HepG2 (cell line): ENCODE results near the gene ENTPD2. TPM values are rescaled to one million over a fixed set of nuclear protein-coding genes. Genes with fewer than 3 reads are reported as not detected.

ENCODE experiments used
- ATAC-seq: fragments of 200-7000 bp; cut with Tn5 transposase; 3 replicates; pipeline ENCODE4 v1.9.1; 2020; ENCODE audit warnings: mild to moderate bottlenecking, moderate library complexity
- BruUV-seq: library from RNA; stranded (reverse); fragments of 400-500 nt; replicated peaks from 2 replicates; lab custom pipeline; 2021; lab: Mats Ljungman, UMichigan
- CTCF ChIA-PET: fragments of 300-600 bp; formaldehyde crosslinking; extraction: SDS; loops from one replicate; lab custom pipeline; 2021; ENCODE audit warnings: low total read pairs, inconsistent platforms, low intra/inter-chr PET ratio; lab: Yijun Ruan, JAX
- POLR2A ChIA-PET: fragments of 350-600 bp; sonication (Branson Sonifier 250); formaldehyde crosslinking; loops from one replicate; lab custom pipeline; 2020; ENCODE audit warnings: antibody characterized with exemption, inconsistent platforms; lab: Yijun Ruan, JAX
- DNase-seq: peaks from one replicate; pipeline ENCODE4 v3.0.0-alpha.2; 2015; ENCODE audit warnings: low spot score
- FAIRE-seq: peaks from 3 replicates; lab custom pipeline; 2011; peaks lifted over from hg19 to GRCh38; lab: Jason Lieb, UNC
- H2AFZ ChIP-seq: one replicate; pipeline ENCODE4 v1.6.1; 2011; ENCODE audit warnings: low read length, inconsistent platforms
- H3K27ac ChIP-seq: fragments of 300-600 bp; 3 replicates; pipeline ENCODE4 v1.8.0; 2011; ENCODE audit warnings: mixed run types, mild to moderate bottlenecking, mixed read lengths, low read length, inconsistent platforms; ENCODE audit not compliant: insufficient read depth; ENCODE audit errors: extremely low read length
- H3K27me3 ChIP-seq, 2 experiments: fragments of 200-600 bp in 1 of 2; 2 replicates in 1 of 2; 3 replicates in 1 of 2; pipeline versions ENCODE4 v1.6.0 to v1.8.0; 2011; ENCODE audit warnings: low read length in 2 of 2, mild to moderate bottlenecking in 2 of 2, moderate library complexity in 2 of 2, inconsistent platforms in 1 of 2; ENCODE audit not compliant: insufficient read depth in 2 of 2, control insufficient read depth in 1 of 2
- H3K36me3 ChIP-seq, 2 experiments: fragments of 200-600 bp in 1 of 2; replicated peaks in 1 of 2; 2 replicates in 1 of 2; 3 replicates in 1 of 2; pipeline versions ENCODE4 v1.5.1 to v1.8.0; 2011; ENCODE audit warnings: low read length in 2 of 2, inconsistent platforms in 1 of 2; ENCODE audit not compliant: insufficient read depth in 2 of 2, control insufficient read depth in 1 of 2
- H3K4me1 ChIP-seq: 2 replicates; pipeline ENCODE4 v1.5.1; 2012; ENCODE audit warnings: low read length, inconsistent platforms; ENCODE audit not compliant: insufficient read depth
- H3K4me2 ChIP-seq: 2 replicates; pipeline ENCODE4 v1.6.0; 2011; ENCODE audit warnings: low read depth, low read length, inconsistent platforms
- H3K4me3 ChIP-seq, 3 experiments: fragments of 200-600 bp in 1 of 3; sonication (generic), shearing (Covaris generic) in 1 of 3; replicated peaks in 1 of 3; 2 replicates each; pipeline ENCODE4 v1.5.1; 2011 to 2016; ENCODE audit warnings: low read length in 3 of 3, inconsistent platforms in 2 of 3, low read depth in 2 of 3, mild to moderate bottlenecking in 2 of 3, control low read depth in 1 of 3, mixed read lengths in 1 of 3; ENCODE audit not compliant: insufficient read depth in 1 of 3
- H3K79me2 ChIP-seq: one replicate; pipeline ENCODE4 v1.6.1; 2011; ENCODE audit warnings: low read length, inconsistent platforms; ENCODE audit not compliant: insufficient read depth
- H3K9ac ChIP-seq: 2 replicates; pipeline ENCODE4 v1.6.0; 2011; ENCODE audit warnings: mild to moderate bottlenecking, low read depth, low read length, inconsistent platforms; ENCODE audit not compliant: insufficient read depth
- H3K9me3 ChIP-seq: 2 replicates; pipeline ENCODE4 v1.5.1; 2012; ENCODE audit warnings: mild to moderate bottlenecking, low read length
- H4K20me1 ChIP-seq: 2 replicates; pipeline ENCODE4 v1.6.0; 2011; ENCODE audit warnings: inconsistent platforms, mild to moderate bottlenecking, low read length, moderate library complexity; ENCODE audit not compliant: insufficient read depth
- BRF2 ChIP-seq: sonication (generic); formaldehyde crosslinking; IDR thresholded peaks from 2 replicates; pipeline ENCODE4 v1.8.1; 2022; ENCODE audit warnings: mild to moderate bottlenecking, missing genetic modification reagents
- CENPT ChIP-seq: sonication (generic); formaldehyde crosslinking; IDR thresholded peaks from 2 replicates; pipeline ENCODE4 v1.8.0; 2022; ENCODE audit warnings: low read depth, mild to moderate bottlenecking, moderate library complexity, missing genetic modification reagents
- CTCF ChIP-seq: sonication (generic); formaldehyde crosslinking; IDR thresholded peaks from 2 replicates; pipeline ENCODE4 v1.5.0; 2020; ENCODE audit warnings: mild to moderate bottlenecking, missing genetic modification reagents, moderate library complexity
- HMG20B ChIP-seq: conservative IDR thresholded peaks from 2 replicates; pipeline ENCODE4 v1.6.1; 2016; ENCODE audit warnings: missing genetic modification reagents, missing compliant biosample characterization
- HNRNPUL1 ChIP-seq: fragments of 200-400 bp; formaldehyde crosslinking; IDR thresholded peaks from 2 replicates; pipeline ENCODE4 v1.6.1; 2017; ENCODE audit warnings: low read depth, mild to moderate bottlenecking, low read length, moderate library complexity
- KDM6A ChIP-seq: IDR thresholded peaks from 2 replicates; pipeline ENCODE4 v1.6.1; 2016; ENCODE audit warnings: low read depth
- NCOA5 ChIP-seq: sonication (generic); formaldehyde crosslinking; IDR thresholded peaks from 2 replicates; pipeline ENCODE4 v1.4.0; 2020; ENCODE audit warnings: missing genetic modification reagents
- NFIC ChIP-seq: IDR thresholded peaks from 2 replicates; pipeline ENCODE4 v1.6.1; 2012; ENCODE audit warnings: mild to moderate bottlenecking, low read length, inconsistent platforms
- NRL ChIP-seq: sonication (generic); formaldehyde crosslinking; IDR thresholded peaks from 2 replicates; pipeline ENCODE4 v1.5.0; 2020; ENCODE audit warnings: missing genetic modification reagents, mild to moderate bottlenecking, moderate library complexity, borderline replicate concordance
- PCBP2 ChIP-seq: fragments of 200-400 bp; formaldehyde crosslinking; optimal IDR thresholded peaks from 2 replicates; pipeline ENCODE3; 2018; ENCODE audit warnings: low read length, low read depth; ENCODE audit not compliant: poor library complexity, severe bottlenecking
- SIN3B ChIP-seq: fragments of 150-350 bp; IDR thresholded peaks from 2 replicates; pipeline ENCODE4 v1.6.1; 2014; ENCODE audit warnings: low read length
- ZFP37 ChIP-seq: sonication (generic); formaldehyde crosslinking; IDR thresholded peaks from 2 replicates; pipeline ENCODE4 v1.4.0; 2020; ENCODE audit warnings: missing genetic modification reagents, borderline replicate concordance
- ZGPAT ChIP-seq: IDR thresholded peaks from 2 replicates; pipeline ENCODE4 v1.6.1; 2016; ENCODE audit warnings: mild to moderate bottlenecking
- ZNF136 ChIP-seq: sonication (generic); formaldehyde crosslinking; IDR thresholded peaks from 2 replicates; pipeline ENCODE4 v1.8.1; 2022; ENCODE audit warnings: low read depth, mild to moderate bottlenecking, moderate library complexity, missing genetic modification reagents
- ZNF839 ChIP-seq: sonication (generic); formaldehyde crosslinking; IDR thresholded peaks from 2 replicates; pipeline ENCODE4 v1.4.0; 2020; ENCODE audit warnings: missing genetic modification reagents, mild to moderate bottlenecking, borderline replicate concordance
- WGBS: methylation state at CpG from one replicate; pipeline ENCODE4 v1.1.6; 2017; ENCODE audit warnings: low lambda C conversion rate; 5-methylcytosine and 5-hydroxymethylcytosine counted together
- in situ Hi-C: cut with HindIII; loops from 2 replicates; pipeline ENCODE4 v1.10.0; 2017; ENCODE audit warnings: low pct_unique_long_range_greater_than_20kb; ENCODE audit not compliant: extremely low pct_ligation_motif_present
- intact Hi-C: fragments of 100-400 bp; cut with micrococcal nuclease; formaldehyde crosslinking; loops from one replicate; pipeline ENCODE4 v1.10.0; 2022; ENCODE audit not compliant: unreplicated experiment
- polyA plus RNA-seq, 8 experiments: library from polyadenylated mRNA; depleted of rRNA in 3 of 8; stranded (reverse) in 7 of 8; unstranded in 1 of 8; fragments of >200 nt; fragmentation: Illumina TruSeq in 4 of 8; extraction: Trizol in 4 of 8; gene quantifications; 2 replicates each; pipeline versions ENCODE4 v1.2.1 to v1.2.3, GENCODE V29; 2011 to 2016; ENCODE audit warnings: low read depth in 4 of 8, missing spikeins in 1 of 8, mixed read lengths in 1 of 8; ENCODE audit not compliant: insufficient read depth in 1 of 8
- total RNA-seq, 5 experiments: library from RNA; depleted of rRNA; stranded (reverse); fragments of >200 nt; fragmentation: Illumina TruSeq; extraction: Trizol; gene quantifications; 2 replicates each; pipeline ENCODE4 v1.2.3, GENCODE V29; 2016; ENCODE audit warnings: low read depth in 1 of 5
- TF ChIP-seq, protein P1 (sequence below): IDR thresholded peaks from 2 replicates; pipeline ENCODE4 v1.6.1; 2016; ENCODE audit warnings: low read depth, borderline replicate concordance
- TF ChIP-seq, protein P2 (sequence below): sonication (generic); formaldehyde crosslinking; IDR thresholded peaks from 2 replicates; pipeline ENCODE4 v1.8.0; 2022; ENCODE audit warnings: mild to moderate bottlenecking, missing genetic modification reagents; ENCODE audit not compliant: insufficient replicate concordance

ENTPD2 gene
- total and polyA plus RNA-seq, 2 of the 13 experiments (the other 11 are each of a cell fraction or from before 2014, with no cell fraction given) = 0.95 to 3.2 TPM

DNA sequence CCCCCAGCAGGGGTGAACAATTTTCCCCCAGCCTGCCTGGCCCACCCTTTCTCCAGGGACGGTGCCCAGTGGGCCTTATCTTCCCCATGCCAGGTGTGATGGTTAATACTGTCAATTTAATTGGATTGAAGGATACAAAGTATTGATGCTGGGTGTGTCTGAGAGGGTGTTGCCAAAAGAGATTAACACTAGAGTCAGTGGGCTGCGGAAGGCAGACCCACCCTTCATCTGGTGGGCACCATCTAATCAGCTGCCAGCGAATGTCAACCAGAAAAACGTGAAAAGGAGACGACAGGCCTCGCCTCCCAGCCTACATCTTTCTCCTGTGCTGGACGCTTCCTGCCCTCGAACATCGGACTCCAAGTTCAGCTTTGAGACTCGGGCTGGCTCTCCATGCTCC lies 16.4 kb downstream of the ENTPD2 start:
- H3K27ac ChIP-seq = no peak overlapping the region
- TF ChIP-seq ZNF136 (CRISPR knock-in tag) (no peak), ZGPAT (CRISPR knock-in tag) (no peak), BRF2 (no peak), SIN3B (no peak), ZNF839 (CRISPR knock-in tag) (no peak), CENPT (CRISPR knock-in tag) (no peak), HMG20B (CRISPR knock-in tag) (no peak), NRL (no peak), CTCF (CRISPR knock-in tag) (no peak), NFIC (no peak), HNRNPUL1 (no peak), KDM6A (CRISPR knock-in tag) (no peak), PCBP2 (no peak), NCOA5 (CRISPR knock-in tag) (no peak), ZFP37 (CRISPR knock-in tag) (no peak)
- TF ChIP-seq, protein P1, sequence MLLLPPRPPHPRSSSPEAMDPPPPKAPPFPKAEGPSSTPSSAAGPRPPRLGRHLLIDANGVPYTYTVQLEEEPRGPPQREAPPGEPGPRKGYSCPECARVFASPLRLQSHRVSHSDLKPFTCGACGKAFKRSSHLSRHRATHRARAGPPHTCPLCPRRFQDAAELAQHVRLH (CRISPR knock-in tag) = no peak
- TF ChIP-seq, protein P2, sequence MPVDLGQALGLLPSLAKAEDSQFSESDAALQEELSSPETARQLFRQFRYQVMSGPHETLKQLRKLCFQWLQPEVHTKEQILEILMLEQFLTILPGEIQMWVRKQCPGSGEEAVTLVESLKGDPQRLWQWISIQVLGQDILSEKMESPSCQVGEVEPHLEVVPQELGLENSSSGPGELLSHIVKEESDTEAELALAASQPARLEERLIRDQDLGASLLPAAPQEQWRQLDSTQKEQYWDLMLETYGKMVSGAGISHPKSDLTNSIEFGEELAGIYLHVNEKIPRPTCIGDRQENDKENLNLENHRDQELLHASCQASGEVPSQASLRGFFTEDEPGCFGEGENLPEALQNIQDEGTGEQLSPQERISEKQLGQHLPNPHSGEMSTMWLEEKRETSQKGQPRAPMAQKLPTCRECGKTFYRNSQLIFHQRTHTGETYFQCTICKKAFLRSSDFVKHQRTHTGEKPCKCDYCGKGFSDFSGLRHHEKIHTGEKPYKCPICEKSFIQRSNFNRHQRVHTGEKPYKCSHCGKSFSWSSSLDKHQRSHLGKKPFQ (CRISPR knock-in tag) = no peak
- no peak overlapping the region for H3K4me3 ChIP-seq
- no peak overlapping the region for H2AFZ ChIP-seq
- 84% methylated on average over 10 of the region's 10 CpGs for WGBS
- intact Hi-C loops (no loop called here), in situ Hi-C loops (loop anchor here (10.0 kb wide), 1 partner anchor 193 kb away; the partner anchor contains the start of genes AJM1 and PHPT1)
- FAIRE-seq (no peak), DNase-seq (no peak), ATAC-seq (no peak)
- peaks cover 26% of the 10 kb centered on the region for H3K4me1 ChIP-seq
- H3K36me3 ChIP-seq = no peaks in the 10 kb centered on the region
- no peak overlapping the region for H3K4me2 ChIP-seq
- no peaks in the 10 kb centered on the region for H3K9me3 ChIP-seq
- ChIA-PET CTCF (no interaction called here), POLR2A (no interaction called here)
- H3K27me3 ChIP-seq = no peaks in the 10 kb centered on the region
- no peak overlapping the region for H3K9ac ChIP-seq
- no peaks in the 10 kb centered on the region for H3K79me2 ChIP-seq
- BruUV-seq = no TSS peak
- no peaks in the 10 kb centered on the region for H4K20me1 ChIP-seq
